DND-41 (cell line): Measurements from ENCODE around the gene SETBP1.

Experiments
- CTCF ChIP-seq: IDR thresholded peaks from 2 replicates; pipeline ENCODE4 v1.5.1; 2012; ENCODE audit warnings: borderline replicate concordance, low read length, moderate library complexity, mild to moderate bottlenecking; ENCODE audit not compliant: poor library complexity, severe bottlenecking; ENCODE audit errors: extremely low read depth
- EZH2 ChIP-seq: IDR thresholded peaks from 3 replicates; pipeline ENCODE4 v1.6.1; 2012; ENCODE audit warnings: borderline replicate concordance, low read depth, mild to moderate bottlenecking, moderate library complexity, low read length, inconsistent platforms; ENCODE audit not compliant: severe bottlenecking

GRCh38 chr18:44883671-44884070 lies 203.0 kb downstream of the SETBP1 start:
- TF ChIP-seq CTCF: no peak
- TF ChIP-seq EZH2: no peak
